Smooth muscle cell (in vitro differentiated cells): ENCODE results near the gene XIRP1. TPM values are rescaled to one million over a fixed set of nuclear protein-coding genes. Genes with fewer than 3 reads are reported as not detected.

Source experiments
- DNase-seq: peaks from one replicate; lab custom pipeline; 2025; ENCODE audit not compliant: unreplicated experiment; lab: John Stamatoyannopoulos, UW
- H2AFZ ChIP-seq: fragments of 200-600 bp; sonication (generic); 2 replicates; pipeline ENCODE4 v1.6.0; 2016; ENCODE audit warnings: antibody characterized with exemption, low read depth, mild to moderate bottlenecking
- H3F3A ChIP-seq: fragments of 200-600 bp; sonication (generic); 2 replicates; pipeline ENCODE4 v1.6.0; 2017; ENCODE audit warnings: antibody characterized with exemption, low read depth
- H3K27ac ChIP-seq: fragments of 200-600 bp; sonication (generic); 2 replicates; pipeline ENCODE4 v1.5.1; 2016; ENCODE audit warnings: low read depth, mild to moderate bottlenecking
- H3K27me3 ChIP-seq: fragments of 200-600 bp; sonication (generic); 2 replicates; pipeline ENCODE4 v1.6.1; 2016; ENCODE audit warnings: low read depth, mild to moderate bottlenecking
- H3K36me3 ChIP-seq: fragments of 200-600 bp; sonication (generic); 2 replicates; pipeline ENCODE4 v1.5.1; 2016; ENCODE audit warnings: low read depth
- H3K4me1 ChIP-seq: fragments of 200-600 bp; sonication (generic); 2 replicates; pipeline ENCODE4 v1.5.1; 2016; ENCODE audit warnings: low read depth
- H3K4me2 ChIP-seq: fragments of 200-600 bp; sonication (generic); 2 replicates; pipeline ENCODE4 v1.6.0; 2016; ENCODE audit warnings: mild to moderate bottlenecking
- H3K4me3 ChIP-seq: fragments of 200-600 bp; sonication (generic); 2 replicates; pipeline ENCODE4 v1.5.1; 2016; ENCODE audit warnings: mild to moderate bottlenecking
- H3K79me2 ChIP-seq: fragments of 200-600 bp; sonication (generic); 2 replicates; pipeline ENCODE4 v1.6.0; 2016; ENCODE audit warnings: low read depth, mild to moderate bottlenecking
- H3K9ac ChIP-seq: fragments of 200-600 bp; sonication (generic); 2 replicates; pipeline ENCODE4 v1.6.0; 2016; ENCODE audit warnings: low read depth
- H3K9me3 ChIP-seq: fragments of 200-600 bp; sonication (generic); replicated peaks from 2 replicates; pipeline ENCODE4 v1.5.1; 2016; ENCODE audit warnings: low read depth
- H4K20me1 ChIP-seq: fragments of 200-600 bp; sonication (generic); 2 replicates; pipeline ENCODE4 v1.6.0; 2016; ENCODE audit warnings: low read depth
- WGBS: methylation state at CpG from one replicate; pipeline ENCODE4 v1.1.7; 2016; ENCODE audit warnings: low lambda C conversion rate; 5-methylcytosine and 5-hydroxymethylcytosine counted together
- polyA plus RNA-seq: library from polyadenylated mRNA; unstranded; fragments of >200 nt; fragmentation: Nextera tagmentation; extraction: Ambion mirVana; gene quantifications from 2 replicates; pipeline ENCODE4 v1.2.1, GENCODE V29; 2016
- total RNA-seq: library from RNA; depleted of rRNA; stranded (reverse); fragments of >200 nt; gene quantifications from 2 replicates; pipeline ENCODE4 v1.2.3, GENCODE V29; 2014
- TF ChIP-seq, protein P1 (sequence below): fragments of 200-600 bp; sonication (generic); IDR thresholded peaks from 2 replicates; pipeline ENCODE4 v1.5.1; 2017; ENCODE audit warnings: borderline replicate concordance, mild to moderate bottlenecking, antibody characterized with exemption; ENCODE audit not compliant: insufficient read depth, poor library complexity, severe bottlenecking

Gene XIRP1
- total and polyA plus RNA-seq, 2 experiments from 2014 or later: 0.13 to 0.75 TPM

DNA sequence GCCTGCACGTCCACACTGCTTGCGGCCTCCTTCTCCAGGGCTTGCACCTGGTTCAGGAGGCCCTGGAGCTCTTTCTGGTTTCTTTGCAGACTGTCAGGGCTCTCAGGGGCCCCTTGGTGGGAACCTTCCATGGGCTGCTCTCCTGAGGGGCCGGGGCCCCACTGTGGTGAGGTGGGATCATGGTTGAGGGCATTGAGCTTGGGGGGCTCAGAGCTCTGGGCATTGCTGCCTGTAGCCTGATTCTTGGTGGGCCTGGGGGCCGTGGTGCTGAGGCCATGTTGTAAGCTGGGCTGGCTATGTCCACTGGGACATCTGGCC lies 7.5 kb downstream of the XIRP1 start:
- Histone ChIP-seq H3K27me3 (no peaks in the 10 kb centered on the region), H4K20me1 (no peaks in the 10 kb centered on the region), H3K4me3 (no peak overlapping the region), H3K4me1 (peaks cover 6% of the 10 kb centered on the region), H3F3A (peaks cover 20% of the 10 kb centered on the region), H3K9ac (no peak overlapping the region), H3K9me3 (no peaks in the 10 kb centered on the region), H3K36me3 (no peaks in the 10 kb centered on the region), H3K79me2 (no peaks in the 10 kb centered on the region), H3K27ac (no peak overlapping the region), H2AFZ (no peak overlapping the region), H3K4me2 (no peak overlapping the region)
- DNase-seq: no peak
- TF ChIP-seq, protein P1, sequence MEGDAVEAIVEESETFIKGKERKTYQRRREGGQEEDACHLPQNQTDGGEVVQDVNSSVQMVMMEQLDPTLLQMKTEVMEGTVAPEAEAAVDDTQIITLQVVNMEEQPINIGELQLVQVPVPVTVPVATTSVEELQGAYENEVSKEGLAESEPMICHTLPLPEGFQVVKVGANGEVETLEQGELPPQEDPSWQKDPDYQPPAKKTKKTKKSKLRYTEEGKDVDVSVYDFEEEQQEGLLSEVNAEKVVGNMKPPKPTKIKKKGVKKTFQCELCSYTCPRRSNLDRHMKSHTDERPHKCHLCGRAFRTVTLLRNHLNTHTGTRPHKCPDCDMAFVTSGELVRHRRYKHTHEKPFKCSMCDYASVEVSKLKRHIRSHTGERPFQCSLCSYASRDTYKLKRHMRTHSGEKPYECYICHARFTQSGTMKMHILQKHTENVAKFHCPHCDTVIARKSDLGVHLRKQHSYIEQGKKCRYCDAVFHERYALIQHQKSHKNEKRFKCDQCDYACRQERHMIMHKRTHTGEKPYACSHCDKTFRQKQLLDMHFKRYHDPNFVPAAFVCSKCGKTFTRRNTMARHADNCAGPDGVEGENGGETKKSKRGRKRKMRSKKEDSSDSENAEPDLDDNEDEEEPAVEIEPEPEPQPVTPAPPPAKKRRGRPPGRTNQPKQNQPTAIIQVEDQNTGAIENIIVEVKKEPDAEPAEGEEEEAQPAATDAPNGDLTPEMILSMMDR: no peak
- WGBS: 96% methylated on average over 4 of the region's 4 CpGs

DNA sequence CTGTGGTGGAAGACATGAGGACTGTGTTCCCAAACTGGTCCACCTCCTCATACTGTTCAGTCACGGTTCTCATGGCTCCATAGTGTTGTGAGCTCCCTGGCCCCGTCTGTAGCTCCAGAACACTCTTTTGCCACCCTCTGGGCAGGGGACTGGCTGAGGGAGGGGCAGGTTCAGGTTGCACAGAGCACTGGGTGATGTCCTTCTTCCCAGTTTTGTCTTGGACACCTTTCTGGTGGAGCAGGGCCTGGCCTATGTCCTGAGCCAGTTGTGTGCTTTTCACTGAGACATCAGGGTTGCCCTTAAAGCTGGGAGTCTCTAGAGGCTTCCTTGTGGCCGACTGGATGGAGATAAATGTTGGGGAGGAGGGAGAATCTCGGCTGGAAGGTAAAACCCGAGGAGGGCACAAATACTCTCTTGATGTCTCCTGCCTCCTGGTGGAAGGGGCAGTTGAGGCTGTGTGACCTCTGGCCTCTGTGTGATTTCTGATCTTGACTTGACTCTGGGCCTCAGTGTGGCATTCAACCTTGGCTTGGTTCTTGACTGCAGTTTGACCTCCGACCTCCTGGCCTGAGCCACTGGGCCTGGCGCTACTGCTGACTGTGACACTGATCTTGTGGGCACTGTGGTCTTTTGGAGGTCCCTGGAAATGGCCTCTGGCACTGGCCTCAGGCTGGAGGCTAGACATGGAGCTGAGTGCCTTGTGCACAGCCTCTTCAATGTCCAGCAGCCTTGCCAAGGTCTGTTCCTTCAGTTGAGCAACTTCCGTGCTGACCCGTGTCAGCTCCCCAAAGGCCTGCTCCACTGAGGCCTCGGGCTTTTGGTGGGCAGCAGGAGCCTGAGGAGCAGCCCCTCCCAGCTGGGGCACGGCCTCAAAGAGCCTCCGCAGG lies 8.1 kb downstream of the XIRP1 start:
- Histone ChIP-seq H3K27ac (no peak overlapping the region), H3K4me1 (peaks cover 8% of the 10 kb centered on the region), H4K20me1 (no peaks in the 10 kb centered on the region), H3K9me3 (no peaks in the 10 kb centered on the region), H3K9ac (no peak overlapping the region), H3K79me2 (no peaks in the 10 kb centered on the region), H2AFZ (no peak overlapping the region), H3F3A (peaks cover 26% of the 10 kb centered on the region), H3K4me2 (no peak overlapping the region), H3K4me3 (no peak overlapping the region), H3K36me3 (no peaks in the 10 kb centered on the region), H3K27me3 (no peaks in the 10 kb centered on the region)
- DNase-seq: no peak
- 92% methylated on average over 12 of the region's 12 CpGs for WGBS
- TF ChIP-seq, protein P1: no peak

DNA sequence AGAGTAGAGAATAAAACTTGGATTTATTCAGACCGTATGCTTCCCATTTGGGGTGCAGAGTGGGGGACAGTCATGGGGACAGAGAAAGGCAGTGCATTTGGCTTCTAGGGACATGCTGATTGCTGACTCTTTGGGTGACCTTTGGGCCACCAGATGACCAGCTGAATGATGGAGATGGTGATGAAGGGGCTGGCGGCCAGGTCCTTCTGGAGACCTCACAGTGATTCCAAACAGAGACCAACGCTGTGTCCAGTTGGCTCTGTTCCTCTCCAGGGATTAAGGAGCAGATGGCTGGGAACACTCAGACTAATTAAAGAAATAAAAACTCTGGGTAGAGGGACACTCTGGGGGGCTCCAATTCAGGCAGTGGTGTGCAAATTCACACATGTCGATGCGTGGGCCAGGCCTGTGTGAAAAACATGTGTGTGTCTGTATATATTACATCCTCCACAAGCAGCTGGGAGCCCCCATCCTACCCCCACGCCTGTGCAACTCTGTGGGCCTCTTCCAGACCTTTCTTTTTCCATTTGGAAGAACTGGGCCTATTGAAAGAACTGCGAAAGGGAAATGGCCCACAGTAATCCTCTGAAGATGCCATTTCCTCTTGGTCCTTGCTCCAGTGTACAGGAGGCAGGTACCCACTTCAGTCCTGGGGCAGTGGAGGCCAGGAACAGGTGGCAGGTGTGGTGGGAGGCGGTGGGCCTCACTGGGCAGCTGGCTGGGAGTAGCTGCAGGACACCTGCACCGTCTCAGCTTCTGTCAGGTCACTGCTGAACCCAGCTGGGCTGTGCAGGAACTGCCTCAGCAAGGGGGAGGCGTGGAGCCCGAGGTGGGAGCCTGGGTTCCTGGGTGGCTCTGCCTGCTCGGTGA lies 8.9 kb downstream of the XIRP1 start:
- Histone ChIP-seq H3K9me3 (no peaks in the 10 kb centered on the region), H2AFZ (no peak overlapping the region), H3K27ac (no peak overlapping the region), H3F3A (peaks cover 34% of the 10 kb centered on the region), H3K79me2 (no peaks in the 10 kb centered on the region), H3K4me1 (peaks cover 12% of the 10 kb centered on the region), H3K9ac (no peak overlapping the region), H3K36me3 (no peaks in the 10 kb centered on the region), H3K27me3 (no peaks in the 10 kb centered on the region), H4K20me1 (no peaks in the 10 kb centered on the region), H3K4me2 (no peak overlapping the region), H3K4me3 (no peak overlapping the region)
- DNase-seq: no peak
- TF ChIP-seq, protein P1: no peak
- WGBS: 82% methylated on average over 12 of the region's 12 CpGs
